ENCODE results near the gene ARL2. TPM values are rescaled to one million over a fixed set of nuclear protein-coding genes. Genes with fewer than 3 reads are reported as not detected.

Gene ARL2
- total and polyA plus RNA-seq, 7 donors = 109 to 171 (median 154) TPM

GRCh38 chr11:65036931-65037330, 23.0 kb downstream of the ARL2 start:
- no peak for TF ChIP-seq CTCF (IDR thresholded peaks at IDR 0.05)
- peak; percentile 44 to 65 for DNase-seq
- peaks cover 9 to 78% of the 10 kb centered on the region in 2 donors for H3K36me3 ChIP-seq (ENCODE audit: insufficient read depth in 1 of 2, low read depth in 1 of 2)

GRCh38 chr11:65040520-65040846, 26.5 kb downstream of the ARL2 start:
- H3K36me3 ChIP-seq (ENCODE audit: insufficient read depth in 1 of 2, low read depth in 1 of 2) = peaks cover 6 to 54% of the 10 kb centered on the region in 2 donors
- 6 to 13% (median 8%) methylated on average over 7 of the region's 7 CpGs for WGBS, 3 donors
- no peak for DNase-seq
- H3K27me3 ChIP-seq (ENCODE audit: insufficient read depth in 3 of 3, low read length in 2 of 3) = no peaks in the 10 kb centered on the region
- intact Hi-C loops (cut with DNase I) = loop anchor here (5.0 kb wide), 1 partner anchor 42 kb away; the partner anchor contains the start of genes CDCA5 (in 2 of the 2) and ZFPL1 (in 2 of the 2)
- ATAC-seq = peak in 1 of 4 donors; percentile 1
- H3K27ac ChIP-seq = peak overlapping the region; percentile 93
- H3K9me3 ChIP-seq = no peaks in the 10 kb centered on the region
- no peak for TF ChIP-seq CTCF (IDR thresholded peaks at IDR 0.05)
- H3K4me1 ChIP-seq = peaks cover 26% of the 10 kb centered on the region
- peak overlapping the region; percentile 95 for H3K4me3 ChIP-seq

More at GRCh38 chr11:65036931-65037330, 23.0 kb downstream of the ARL2 start:
- Histone ChIP-seq H3K4me1 (peaks cover 13% of the 10 kb centered on the region), H3K27me3 (ENCODE audit: insufficient read depth in 3 of 3, low read length in 2 of 3) (no peaks in the 10 kb centered on the region), H3K9me3 (no peaks in the 10 kb centered on the region), H3K27ac (no peak overlapping the region), H3K4me3 (no peak overlapping the region)
- ATAC-seq = no peak
- WGBS, 3 donors = 72 to 80% (median 75%) methylated on average over 6 of the region's 6 CpGs
- intact Hi-C loops (cut with DNase I) = no loop called here

GRCh38 chr11:65040847-65041622, 27.1 kb downstream of the ARL2 start, which contains the start of gene SAC3D1:
Gene SAC3D1 (plus strand): TSS chr11:65041210. CDS start chr11:65041293, 83 bp downstream.
- Histone ChIP-seq H3K4me1 (peaks cover 26% of the 10 kb centered on the region), H3K36me3 (ENCODE audit: insufficient read depth in 1 of 2, low read depth in 1 of 2) (peaks cover 6 to 52% of the 10 kb centered on the region in 2 donors), H3K9me3 (no peaks in the 10 kb centered on the region), H3K4me3 (peak within 1 kb of the TSS; percentile 95), H3K27me3 (ENCODE audit: insufficient read depth in 3 of 3, low read length in 2 of 3) (no peaks in the 10 kb centered on the region), H3K27ac (peak within 1 kb of the TSS; percentile 93)
- peak; percentile 94 to 97 (median 94) for ATAC-seq
- intact Hi-C loops (cut with DNase I) = loop anchor here (5.0 kb wide), 1 partner anchor 41 kb away; the partner anchor contains the start of genes CDCA5 (in 2 of the 2) and ZFPL1 (in 2 of the 2)
- no peak for TF ChIP-seq CTCF (IDR thresholded peaks at IDR 0.05)
- 0 to 2% (median 1%) methylated on average over 54 to 91 of the region's 91 CpGs for WGBS, 3 donors
- peak; percentile 87 to 95 for DNase-seq

- Histone ChIP-seq H3K36me3 (ENCODE audit: insufficient read depth in 1 of 2, low read depth in 1 of 2) (peaks cover 6 to 35% of the 10 kb centered on the region in 2 donors), H3K4me1 (peaks cover 26% of the 10 kb centered on the region), H3K27me3 (ENCODE audit: insufficient read depth in 3 of 3, low read length in 2 of 3) (no peaks in the 10 kb centered on the region), H3K27ac (no peak overlapping the region), H3K4me3 (no peak overlapping the region), H3K9me3 (no peaks in the 10 kb centered on the region)
- intact Hi-C loops (cut with DNase I) = loop anchor here (5.0 kb wide), 1 partner anchor 39 kb away; the partner anchor contains the start of genes CDCA5 (in 2 of the 2) and ZFPL1 (in 2 of the 2)
- 67 to 78% (median 77%) methylated on average over 6 of the region's 6 CpGs for WGBS, 3 donors
- TF ChIP-seq CTCF (IDR thresholded peaks at IDR 0.05) = no peak
- DNase-seq (no peak), ATAC-seq (no peak)
Observed at GRCh38 chr11:65042891-65043290, 28.9 kb downstream of the ARL2 start.
